SK-N-MC (cell line): ENCODE results near the gene CPLX4.

ENCODE experiments used
- EZH2 ChIP-seq: fragments of 200-600 bp; sonication (generic); IDR thresholded peaks from one replicate; pipeline ENCODE4 v1.6.1; 2017; ENCODE audit warnings: antibody characterized with exemption
- FOXP2 ChIP-seq: optimal IDR thresholded peaks from 2 replicates; pipeline ENCODE3; 2011; ENCODE audit warnings: mild to moderate bottlenecking, moderate library complexity; ENCODE audit not compliant: insufficient read depth; ENCODE audit errors: extremely low read length, control extremely low read depth
- POLR2AphosphoS5 ChIP-seq: IDR thresholded peaks from 2 replicates; pipeline ENCODE4 v1.6.1; 2012; ENCODE audit warnings: mild to moderate bottlenecking, low read depth, low read length, borderline replicate concordance

- TF ChIP-seq POLR2AphosphoS5 (no peak), EZH2 (no peak), FOXP2 (no peak)
These were observed 14.5 kb upstream of the CPLX4 start for GRCh38 chr18:59332986-59333385.
